Measurements from ENCODE around the gene YPEL4. TPM values are rescaled to one million over a fixed set of nuclear protein-coding genes. Genes with fewer than 3 reads are reported as not detected.

Gene YPEL4
- total RNA-seq, 1 donor from 2014 or later = 2.1 TPM

GRCh38 chr11:57638811-57639320 is 10.8 kb downstream of the YPEL4 start:
- peak; percentile 8 for ATAC-seq
- intact Hi-C loops (cut with DNase I) = loop anchor here (5.0 kb wide), 1 partner anchor 72 kb away; the partner anchor contains the start of gene UBE2L6

GRCh38 chr11:57638005-57638781 is 11.5 kb downstream of the YPEL4 start:
- ATAC-seq = peak; percentile 83
- intact Hi-C loops (cut with DNase I) = loop anchor here (5.0 kb wide), 1 partner anchor 71 kb away; the partner anchor contains the start of gene UBE2L6
- peak; percentile 81 for DNase-seq (ENCODE audit: low spot score)

More at GRCh38 chr11:57638811-57639320, 10.8 kb downstream of the YPEL4 start:
- no peak for DNase-seq (ENCODE audit: low spot score)

GRCh38 chr11:57637626-57638004 is 12.1 kb downstream of the YPEL4 start:
- intact Hi-C loops (cut with DNase I) = loop anchor here (5.0 kb wide), 1 partner anchor 70 kb away; the partner anchor contains the start of gene UBE2L6
- no peak for DNase-seq (ENCODE audit: low spot score)
- peak; percentile 33 for ATAC-seq

GRCh38 chr11:57635246-57635645 is 14.5 kb downstream of the YPEL4 start:
- no peak for DNase-seq (ENCODE audit: low spot score)
- no peak for ATAC-seq
- intact Hi-C loops (cut with DNase I) = loop anchor here (5.0 kb wide), 1 partner anchor 68 kb away; the partner anchor contains the start of gene UBE2L6

GRCh38 chr11:57634311-57634710 is 15.4 kb downstream of the YPEL4 start:
- DNase-seq (ENCODE audit: low spot score) (no peak), ATAC-seq (no peak)
- intact Hi-C loops (cut with DNase I) = no loop called here

- ATAC-seq (no peak), DNase-seq (ENCODE audit: low spot score) (no peak)
- intact Hi-C loops (cut with DNase I) = no loop called here
Measured at GRCh38 chr11:57633394-57634070, 16.2 kb downstream of the YPEL4 start.

GRCh38 chr11:57632116-57632515 is 17.6 kb downstream of the YPEL4 start:
- no peak for DNase-seq (ENCODE audit: low spot score)
- intact Hi-C loops (cut with DNase I) = no loop called here
- no peak for ATAC-seq

- intact Hi-C loops (cut with DNase I) = no loop called here
- DNase-seq (ENCODE audit: low spot score) = no peak
- ATAC-seq = no peak
Measured at GRCh38 chr11:57630171-57630570, 19.5 kb downstream of the YPEL4 start.

GRCh38 chr11:57626895-57627294 is 22.8 kb downstream of the YPEL4 start:
- DNase-seq (ENCODE audit: low spot score) (no peak), ATAC-seq (no peak)
- intact Hi-C loops (cut with DNase I) = no loop called here

- intact Hi-C loops (cut with DNase I) = no loop called here
- ATAC-seq = no peak
- no peak for DNase-seq (ENCODE audit: low spot score)
Measured at GRCh38 chr11:57624864-57625263, 24.8 kb downstream of the YPEL4 start.

GRCh38 chr11:57622263-57622662 is 27.4 kb downstream of the YPEL4 start:
- ATAC-seq = no peak
- DNase-seq (ENCODE audit: low spot score) = no peak
- intact Hi-C loops (cut with DNase I) = no loop called here

GRCh38 chr11:57620467-57620866 is 29.2 kb downstream of the YPEL4 start:
- intact Hi-C loops (cut with DNase I) = no loop called here
- DNase-seq (ENCODE audit: low spot score) (no peak), ATAC-seq (no peak)

- intact Hi-C loops (cut with DNase I) = no loop called here
- ATAC-seq = no peak
- DNase-seq (ENCODE audit: low spot score) = no peak
Measured at GRCh38 chr11:57619331-57619730, 30.4 kb downstream of the YPEL4 start.

GRCh38 chr11:57618438-57618837 is 31.3 kb downstream of the YPEL4 start:
- ATAC-seq (no peak), DNase-seq (ENCODE audit: low spot score) (no peak)
- intact Hi-C loops (cut with DNase I) = no loop called here

GRCh38 chr11:57616595-57616994 is 33.1 kb downstream of the YPEL4 start:
- intact Hi-C loops (cut with DNase I) = no loop called here
- DNase-seq (ENCODE audit: low spot score) (no peak), ATAC-seq (no peak)

- no peak for DNase-seq (ENCODE audit: low spot score)
- ATAC-seq = no peak
- intact Hi-C loops (cut with DNase I) = no loop called here
Measured at GRCh38 chr11:57615308-57615707, 34.4 kb downstream of the YPEL4 start.

- DNase-seq (ENCODE audit: low spot score) = no peak
- ATAC-seq = peak; percentile 10
Measured at GRCh38 chr11:57614234-57614772, 35.4 kb downstream of the YPEL4 start.

GRCh38 chr11:57610170-57610569 is 39.5 kb downstream of the YPEL4 start:
- intact Hi-C loops (cut with DNase I) = no loop called here
- DNase-seq (ENCODE audit: low spot score) = no peak

More at GRCh38 chr11:57614234-57614772, 35.4 kb downstream of the YPEL4 start:
- intact Hi-C loops (cut with DNase I) = no loop called here

GRCh38 chr11:57605028-57605420 is 44.7 kb downstream of the YPEL4 start:
- intact Hi-C loops (cut with DNase I) = no loop called here
- ATAC-seq (no peak), DNase-seq (ENCODE audit: low spot score) (no peak)

More at GRCh38 chr11:57610170-57610569, 39.5 kb downstream of the YPEL4 start:
- no peak for ATAC-seq
